ENCODE data around the gene CPB1. TPM values are rescaled to one million over a fixed set of nuclear protein-coding genes. Genes with fewer than 3 reads are reported as not detected.

CPB1 gene
- total and polyA plus RNA-seq, 2 of the 8 experiments (the other 6 are each of a cell fraction or from before 2014, with no cell fraction given) = not detected

GRCh38 chr3:148873977-148874376 is 46.4 kb downstream of the CPB1 start:
- H3K4me3 ChIP-seq (ENCODE audit: extremely low read depth in 1 of 4, insufficient read depth in 2 of 4, low read depth in 3 of 4, low read length in 4 of 4) = no peak overlapping the region
- no peak overlapping the region for H3K18ac ChIP-seq (ENCODE audit: extremely low read depth, low read length)
- H2BK5ac ChIP-seq (ENCODE audit: low read depth, low read length) = no peak overlapping the region
- H3K4me1 ChIP-seq (replicated peaks in 1 of 4; ENCODE audit: control insufficient read depth in 3 of 4, insufficient read depth in 4 of 4, low read length in 3 of 4) = no peaks in the 10 kb centered on the region
- H3K79me1 ChIP-seq (ENCODE audit: low read depth, low read length) = no peaks in the 10 kb centered on the region
- CTCF ChIA-PET (ENCODE audit: partially characterized antibody) = interaction anchor here (1.0 to 5.8 kb wide), 5 partner anchors 10 to 146 kb away, joined by 3 to 39 read pairs (median 4); no protein-coding TSS in a partner anchor
- no peak overlapping the region for H4K5ac ChIP-seq (ENCODE audit: insufficient read length, low read depth, low read length)
- no peak overlapping the region for H3K4me2 ChIP-seq (ENCODE audit: insufficient read depth in 1 of 2, low read depth in 2 of 2, low read length in 2 of 2)
- H3K27ac ChIP-seq (ENCODE audit: low read depth, low read length) = no peak overlapping the region
- H3K9ac ChIP-seq (replicated peaks in 1 of 4; ENCODE audit: extremely low read depth in 1 of 4, low read depth in 3 of 4, low read length in 3 of 4) = no peak overlapping the region
- no peaks in the 10 kb centered on the region for H3K36me3 ChIP-seq (ENCODE audit: control insufficient read depth in 2 of 4, insufficient read depth in 4 of 4, low read length in 3 of 4)
- H2BK15ac ChIP-seq (ENCODE audit: low read length) = no peak overlapping the region
- no peaks in the 10 kb centered on the region for H4K20me1 ChIP-seq (replicated peaks in 1 of 2; ENCODE audit: control insufficient read depth in 1 of 2, insufficient read depth in 2 of 2, low read length in 2 of 2)
- H3K9me3 ChIP-seq (ENCODE audit: insufficient read depth in 2 of 2, low read depth in 1 of 2, low read length in 1 of 2) = no peaks in the 10 kb centered on the region
- no peak overlapping the region for H2AFZ ChIP-seq (ENCODE audit: low read length)
- no peak overlapping the region for H3K4ac ChIP-seq (replicated peaks; ENCODE audit: insufficient read length, low read depth, low read length)
- no peak overlapping the region for H3K14ac ChIP-seq (ENCODE audit: insufficient read length)
- no peak overlapping the region for H2BK20ac ChIP-seq (ENCODE audit: low read length)
- no peak for TF ChIP-seq RXRA (IDR thresholded peaks at IDR 0.05; ENCODE audit: insufficient read depth, low read depth, low read length)
- no peak for TF ChIP-seq CHD1 (IDR thresholded peaks at IDR 0.05; ENCODE audit: low read depth, low read length)
- no peak for TF ChIP-seq SAP30 (IDR thresholded peaks at IDR 0.05; ENCODE audit: insufficient read depth, insufficient replicate concordance, low read length)
- no peak for TF ChIP-seq TAF7 (optimal IDR thresholded peaks at IDR 0.05; ENCODE audit: borderline replicate concordance, low read depth, low read length)
- TF ChIP-seq GABPA (IDR thresholded peaks at IDR 0.05; ENCODE audit: borderline replicate concordance, insufficient read depth, low read length) = no peak
- no peak for TF ChIP-seq CBX8 (IDR thresholded peaks at IDR 0.05; ENCODE audit: borderline replicate concordance, low read depth, low read length)
- H3K56ac ChIP-seq (replicated peaks; ENCODE audit: insufficient read length, low read depth, low read length) = no peak overlapping the region
- H4K8ac ChIP-seq (ENCODE audit: extremely low read depth, insufficient read depth, low read length) = no peak overlapping the region
- no peaks in the 10 kb centered on the region for H3K27me3 ChIP-seq (replicated peaks in 1 of 4; ENCODE audit: control insufficient read depth in 3 of 4, extremely low read depth in 1 of 4, insufficient read depth in 3 of 4, low read length in 3 of 4)
- no peak for FAIRE-seq
- POLR2A ChIA-PET (ENCODE audit: partially characterized antibody) = no interaction called here
- 87% methylated on average over 1 of the region's 1 CpG; no CpG with 5 or more reads in 1 of the 2 experiments for WGBS, 2 experiments (ENCODE audit: extremely low coverage in 1 of 2, insufficient coverage in 1 of 2, insufficient read length in 1 of 2, insufficient replicate concordance in 2 of 2, low coverage in 1 of 2, low lambda C conversion rate in 2 of 2, missing lambda C conversion rate in 1 of 2)
- no peaks in the 10 kb centered on the region for H3K79me2 ChIP-seq (ENCODE audit: control insufficient read depth in 1 of 2, insufficient read depth in 2 of 2, low read length in 2 of 2)
- no peak overlapping the region for H2AK5ac ChIP-seq (ENCODE audit: low read depth, low read length)
- H4K91ac ChIP-seq (replicated peaks; ENCODE audit: insufficient read length, low read length) = no peak overlapping the region
- H3K23ac ChIP-seq (ENCODE audit: insufficient read length) = no peak overlapping the region
- no peak for DNase-seq (ENCODE audit: low read depth in 1 of 2, low spot score in 2 of 2)
- H2BK12ac ChIP-seq (ENCODE audit: low read depth, low read length) = no peak overlapping the region
- H3K23me2 ChIP-seq (ENCODE audit: low read depth, low read length) = no peaks in the 10 kb centered on the region
- H2BK120ac ChIP-seq (replicated peaks; ENCODE audit: low read depth, low read length) = no peak overlapping the region
